ENCODE measurements around the gene ANKS3. TPM values are rescaled to one million over a fixed set of nuclear protein-coding genes. Genes with fewer than 3 reads are reported as not detected.

The ANKS3 gene
- total and polyA plus RNA-seq, 2 experiments from 2014 or later: 22.5 to 24.9 TPM

Small RNAs within 50 kb of the gene (microRNA-seq; reads per million reads assigned to microRNA genes)
- not detected for gene MIR6769A

Small RNAs within 50 kb of the gene (small RNA-seq; reads per million reads assigned to genes)
- not detected for gene MIR6769A (ENCODE audit: low replicate concordance)
- not detected for gene RF00017 (ENCODE audit: low replicate concordance)

Other genes starting within 250 kb of the ANKS3 start
- gene CDIP1, start 195.5 kb downstream of the ANKS3 start, total RNA-seq (2014; rRNA removed; shearing (Covaris generic)): 56.3 and 57.6 TPM in 2 replicates
- gene CDIP1, start 195.5 kb downstream of the ANKS3 start, polyA plus RNA-seq (2016; fragmentation: Nextera tagmentation; extraction: Ambion mirVana): 38.2 and 39.2 TPM in 2 replicates
- 1.2 and 2.2 TPM in 2 replicates for gene C16orf96, start 177.9 kb downstream of the ANKS3 start, total RNA-seq (2014; rRNA removed; shearing (Covaris generic))
- 0.09 and 0.37 TPM in 2 replicates for gene C16orf96, start 177.9 kb downstream of the ANKS3 start, polyA plus RNA-seq (2016; fragmentation: Nextera tagmentation; extraction: Ambion mirVana)
- 32.2 and 32.8 TPM in 2 replicates for gene UBALD1, start 119.4 kb downstream of the ANKS3 start, total RNA-seq (2014; rRNA removed; shearing (Covaris generic))
- gene UBALD1, start 119.4 kb downstream of the ANKS3 start, polyA plus RNA-seq (2016; fragmentation: Nextera tagmentation; extraction: Ambion mirVana): 20.7 and 23.9 TPM in 2 replicates
- gene MGRN1, start 109.4 kb downstream of the ANKS3 start, total RNA-seq (2014; rRNA removed; shearing (Covaris generic)): 54.6 and 71.8 TPM in 2 replicates
- 10.5 and 13.1 TPM in 2 replicates for gene MGRN1, start 109.4 kb downstream of the ANKS3 start, polyA plus RNA-seq (2016; fragmentation: Nextera tagmentation; extraction: Ambion mirVana)
- 65.1 and 80.4 TPM in 2 replicates for gene NUDT16L1, start 40.7 kb downstream of the ANKS3 start, total RNA-seq (2014; rRNA removed; shearing (Covaris generic))
- gene NUDT16L1, start 40.7 kb downstream of the ANKS3 start, polyA plus RNA-seq (2016; fragmentation: Nextera tagmentation; extraction: Ambion mirVana): 37.1 and 39.0 TPM in 2 replicates
- 1.3 TPM in 1 of 2 replicates, not detected in the other for gene DNAAF8, start 266 bp upstream of the ANKS3 start, total RNA-seq (2014; rRNA removed; shearing (Covaris generic))
- gene DNAAF8, start 266 bp upstream of the ANKS3 start, polyA plus RNA-seq (2016; fragmentation: Nextera tagmentation; extraction: Ambion mirVana): 0.34 TPM in 1 of 2 replicates, not detected in the other
- 12.1 and 15.3 TPM in 2 replicates for gene ZNF500, start 32.9 kb upstream of the ANKS3 start, total RNA-seq (2014; rRNA removed; shearing (Covaris generic))
- gene ZNF500, start 32.9 kb upstream of the ANKS3 start, polyA plus RNA-seq (2016; fragmentation: Nextera tagmentation; extraction: Ambion mirVana): 5.3 and 5.8 TPM in 2 replicates
- not detected in 2 replicates for gene SEPTIN12, start 54.1 kb upstream of the ANKS3 start, total RNA-seq (2014; rRNA removed; shearing (Covaris generic))
- not detected in 2 replicates for gene SEPTIN12, start 54.1 kb upstream of the ANKS3 start, polyA plus RNA-seq (2016; fragmentation: Nextera tagmentation; extraction: Ambion mirVana)
- gene SMIM22, start 61.1 kb upstream of the ANKS3 start, total RNA-seq (2014; rRNA removed; shearing (Covaris generic)): not detected in 2 replicates
- gene SMIM22, start 61.1 kb upstream of the ANKS3 start, polyA plus RNA-seq (2016; fragmentation: Nextera tagmentation; extraction: Ambion mirVana): 1.3 and 1.4 TPM in 2 replicates
- 23.3 and 38.8 TPM in 2 replicates for gene ROGDI, start 68.4 kb upstream of the ANKS3 start, total RNA-seq (2014; rRNA removed; shearing (Covaris generic))
- 30.3 and 31.9 TPM in 2 replicates for gene ROGDI, start 68.4 kb upstream of the ANKS3 start, polyA plus RNA-seq (2016; fragmentation: Nextera tagmentation; extraction: Ambion mirVana)
- gene GLYR1, start 113.0 kb upstream of the ANKS3 start, total RNA-seq (2014; rRNA removed; shearing (Covaris generic)): 90.5 and 105 TPM in 2 replicates
- 55.1 and 59.9 TPM in 2 replicates for gene GLYR1, start 113.0 kb upstream of the ANKS3 start, polyA plus RNA-seq (2016; fragmentation: Nextera tagmentation; extraction: Ambion mirVana)
- 39.9 and 46.8 TPM in 2 replicates for gene UBN1, start 113.2 kb upstream of the ANKS3 start, total RNA-seq (2014; rRNA removed; shearing (Covaris generic))
- 18.3 and 18.7 TPM in 2 replicates for gene UBN1, start 113.2 kb upstream of the ANKS3 start, polyA plus RNA-seq (2016; fragmentation: Nextera tagmentation; extraction: Ambion mirVana)
- 26.1 and 31.7 TPM in 2 replicates for gene PPL, start 202.9 kb upstream of the ANKS3 start, total RNA-seq (2014; rRNA removed; shearing (Covaris generic))
- gene PPL, start 202.9 kb upstream of the ANKS3 start, polyA plus RNA-seq (2016; fragmentation: Nextera tagmentation; extraction: Ambion mirVana): 9.4 and 10.6 TPM in 2 replicates
- 5.5 and 5.9 TPM in 2 replicates for gene SEC14L5, start 224.1 kb upstream of the ANKS3 start, total RNA-seq (2014; rRNA removed; shearing (Covaris generic))
- gene SEC14L5, start 224.1 kb upstream of the ANKS3 start, polyA plus RNA-seq (2016; fragmentation: Nextera tagmentation; extraction: Ambion mirVana): 1.7 and 2.6 TPM in 2 replicates